K562 (cell line): ENCODE measurements around the gene GPR33. TPM values are rescaled to one million over a fixed set of nuclear protein-coding genes. Genes with fewer than 3 reads are reported as not detected.

Source experiments
- CCAR2 ChIP-seq: fragments of 200-400 bp; formaldehyde crosslinking; IDR thresholded peaks from 2 replicates; pipeline ENCODE4 v1.6.1; 2017; ENCODE audit warnings: mild to moderate bottlenecking, low read depth, low read length
- CTBP1 ChIP-seq: fragments of 450-650 bp; IDR thresholded peaks from 2 replicates; pipeline ENCODE4 v1.6.1; 2016; ENCODE audit warnings: borderline replicate concordance
- DEAF1 ChIP-seq: fragments of 450-650 bp; formaldehyde crosslinking; IDR thresholded peaks from 2 replicates; pipeline ENCODE4 v1.4.0; 2020; ENCODE audit warnings: mild to moderate bottlenecking, moderate library complexity
- EP400 ChIP-seq: fragments of 450-650 bp; IDR thresholded peaks from 2 replicates; pipeline ENCODE4 v1.6.1; 2017; ENCODE audit warnings: antibody characterized with exemption, mild to moderate bottlenecking, moderate library complexity
- GATAD2A ChIP-seq: fragments of 450-650 bp; IDR thresholded peaks from 2 replicates; pipeline ENCODE4 v1.6.1; 2017
- GTF3C2 ChIP-seq: IDR thresholded peaks from 3 replicates; pipeline ENCODE4 v1.6.1; 2011; ENCODE audit warnings: borderline replicate concordance, mild to moderate bottlenecking, moderate library complexity; ENCODE audit not compliant: insufficient read length; ENCODE audit errors: extremely low read depth
- HOXB6 ChIP-seq: fragments of 250-450 bp; sonication (Bioruptor Pico); IDR thresholded peaks from 2 replicates; pipeline ENCODE4 v1.5.1; 2022; ENCODE audit warnings: mild to moderate bottlenecking, borderline replicate concordance
- JUND ChIP-seq, 2 experiments: IDR thresholded peaks; 2 replicates in 1 of 2; 3 replicates in 1 of 2; pipeline ENCODE4 v1.6.1; 2011; ENCODE audit warnings: borderline replicate concordance in 2 of 2, low read depth in 2 of 2, low read length in 2 of 2, improper control_type of control experiment in 1 of 2, missing biosample characterization in 1 of 2, missing genetic modification characterization in 1 of 2, missing genetic modification reagents in 1 of 2
- L3MBTL2 ChIP-seq: fragments of 450-650 bp; IDR thresholded peaks from 2 replicates; pipeline ENCODE4 v1.6.1; 2016; ENCODE audit warnings: mild to moderate bottlenecking, moderate library complexity
- LARP7 ChIP-seq: fragments of 450-650 bp; IDR thresholded peaks from 2 replicates; pipeline ENCODE4 v1.6.1; 2016
- NCOA2 ChIP-seq, 2 experiments: fragments of 450-650 bp; IDR thresholded peaks; 2 replicates each; pipeline ENCODE4 v1.6.1; 2018; ENCODE audit warnings: mild to moderate bottlenecking in 2 of 2, moderate library complexity in 1 of 2; ENCODE audit not compliant: partially characterized antibody in 2 of 2
- NFATC3 ChIP-seq: fragments of 450-650 bp; IDR thresholded peaks from 2 replicates; pipeline ENCODE4 v1.6.1; 2017; ENCODE audit warnings: mild to moderate bottlenecking
- NR0B1 ChIP-seq: fragments of 450-650 bp; IDR thresholded peaks from one replicate; pipeline ENCODE4 v1.6.1; 2018; ENCODE audit warnings: mild to moderate bottlenecking, moderate library complexity; ENCODE audit not compliant: partially characterized antibody
- PTBP1 ChIP-seq: fragments of 200-400 bp; formaldehyde crosslinking; IDR thresholded peaks from 2 replicates; pipeline ENCODE4 v1.6.1; 2017; ENCODE audit warnings: low read depth, low read length
- RBFOX2 ChIP-seq: fragments of 200-400 bp; formaldehyde crosslinking; IDR thresholded peaks from 2 replicates; pipeline ENCODE4 v1.6.1; 2017; ENCODE audit warnings: low read depth, mild to moderate bottlenecking, low read length, moderate library complexity
- THRA ChIP-seq: fragments of 450-650 bp; IDR thresholded peaks from 2 replicates; pipeline ENCODE4 v1.6.1; 2017; ENCODE audit warnings: mild to moderate bottlenecking, moderate library complexity
- TOE1 ChIP-seq, 2 experiments: fragments of 450-650 bp in 1 of 2; sonication (generic) in 1 of 2; formaldehyde crosslinking in 1 of 2; IDR thresholded peaks; 2 replicates each; pipeline versions ENCODE4 v1.7.1 to v1.8.0; 2016 to 2022; ENCODE audit warnings: borderline replicate concordance in 2 of 2, mild to moderate bottlenecking in 2 of 2, antibody characterized with exemption in 1 of 2, inconsistent platforms in 1 of 2, low read depth in 1 of 2, missing genetic modification reagents in 1 of 2, moderate library complexity in 1 of 2
- ZNF124 ChIP-seq: sonication (generic); formaldehyde crosslinking; IDR thresholded peaks from 2 replicates; pipeline ENCODE4 v1.8.1; 2022; ENCODE audit warnings: missing genetic modification reagents
- polyA plus RNA-seq, 8 experiments: library from polyadenylated mRNA; depleted of rRNA in 4 of 8; stranded (reverse) in 5 of 8; unstranded in 3 of 8; fragments of >200 nt; fragmentation: Nextera tagmentation in 2 of 8; fragmentation: Illumina TruSeq in 1 of 8; extraction: Ambion mirVana in 2 of 8; extraction: Trizol in 1 of 8; gene quantifications; 2 replicates each; pipeline versions ENCODE4 v1.2.1 to v1.2.3, GENCODE V29; 2011 to 2014; ENCODE audit warnings: inconsistent platforms in 1 of 8, missing spikeins in 1 of 8
- total RNA-seq, 7 experiments: library from RNA; depleted of rRNA in 6 of 7; stranded (reverse); fragments of >200 nt in 6 of 7; fragmentation: Illumina TruSeq in 2 of 7; extraction: Trizol in 2 of 7; gene quantifications; 2 replicates each; pipeline versions ENCODE4 v1.2.1 to v1.2.3, GENCODE V29; 2011 to 2021; ENCODE audit warnings: low replicate concordance in 1 of 7

GPR33 gene
- total and polyA plus RNA-seq, 9 of the 15 experiments (the other 6 are each of a cell fraction or from before 2014, with no cell fraction given), result not detected

- TF ChIP-seq RBFOX2 (peak; percentile 98), THRA (no peak), GTF3C2 (no peak), DEAF1 (CRISPR knock-in tag) (no peak), L3MBTL2 (peak; percentile 91), CTBP1 (peak; percentile 70; the same call in 1 of the 2 replicates), CCAR2 (no peak), EP400 (peak; percentile 92), JUND (IDR thresholded peaks at IDR 0.05; ENCODE audit: borderline replicate concordance, low read depth, low read length) (0 out of 2 replicates have a peak, but pooled peaks have one; percentile 18), JUND (tag; IDR thresholded peaks at IDR 0.05; ENCODE audit: borderline replicate concordance, low read depth, low read length) (no peak; the same call in 2 of the 3 replicates), HOXB6 (CRISPR knock-in tag) (no peak), GATAD2A (0 out of 2 replicates have a peak, but pooled peaks have one; percentile 22), LARP7 (no peak), NR0B1 (no peak), NFATC3 (no peak), ZNF124 (CRISPR knock-in tag) (no peak), PTBP1 (no peak), NCOA2 (IDR thresholded peaks at IDR 0.05; ENCODE audit: partially characterized antibody in 2 of 2) (peak in 1 of 2 experiments; percentile 46), TOE1 (IDR thresholded peaks at IDR 0.05; ENCODE audit: borderline replicate concordance) (no peak), TOE1 (CRISPR knock-in tag; IDR thresholded peaks at IDR 0.05; ENCODE audit: borderline replicate concordance, low read depth) (no peak)
These were observed 30.8 kb downstream of the GPR33 start, which contains the start of gene DTD2 (continued) for GRCh38 chr14:31456841-31457664.
